NCI-H146 treated with DMSO at 0.1 percent for 48 hours (cell line): ENCODE measurements around the gene SPPL3.
"Not testable (repeated sequence)": the region's sequence is repeated elsewhere in the genome, so short reads cannot be mapped to it uniquely, and the experiment has no call there.

Source experiments
- DNase-seq: peaks from one replicate; lab custom pipeline; 2025; ENCODE audit not compliant: unreplicated experiment; lab: John Stamatoyannopoulos, UW

Gene SPPL3

GRCh38 chr12:120754792-120755191 lies 149.4 kb downstream of the SPPL3 start:
- no peak for DNase-seq

DNA sequence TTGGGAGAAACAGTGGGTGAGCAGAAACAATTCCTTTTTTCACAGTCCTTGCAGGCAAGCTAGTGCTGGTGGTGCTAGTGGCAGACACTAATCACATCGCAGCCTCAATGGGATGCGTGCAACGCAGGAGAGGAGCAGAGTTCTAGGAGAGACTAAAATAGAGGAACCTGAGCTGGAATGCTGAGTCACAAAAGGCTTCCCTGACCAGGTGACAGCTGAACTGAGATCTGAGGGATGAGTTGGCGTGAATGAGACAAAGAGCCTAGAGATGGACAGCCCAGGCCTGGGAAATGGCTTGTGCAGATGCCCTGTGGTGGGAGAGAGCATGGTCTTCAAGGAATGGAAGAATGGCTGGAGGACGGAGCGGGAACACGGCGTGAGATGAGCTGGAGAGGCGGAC lies 152.8 kb downstream of the SPPL3 start:
- DNase-seq: no peak

DNA sequence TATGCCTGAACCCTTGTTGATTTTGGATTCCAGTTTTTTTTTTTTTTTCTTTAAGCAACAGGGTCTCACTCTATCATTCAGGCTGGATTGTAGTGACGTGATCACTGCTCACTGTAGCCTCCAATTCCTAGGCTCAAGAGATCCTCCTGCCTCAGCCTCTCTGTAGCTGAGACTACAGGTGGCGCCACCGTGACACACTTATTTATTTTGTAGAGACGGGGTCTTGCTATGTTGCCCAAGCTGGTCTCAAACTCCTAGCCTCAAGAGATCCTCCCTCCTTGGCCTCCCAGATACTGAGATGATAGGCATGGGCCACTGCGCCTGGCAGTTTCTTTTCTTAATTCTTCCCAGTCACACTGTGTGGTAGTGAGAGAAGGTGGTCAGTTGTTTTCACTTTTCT lies 153.4 kb downstream of the SPPL3 start:
- DNase-seq: no peak

- no peak for DNase-seq
These were observed 154.9 kb downstream of the SPPL3 start for GRCh38 chr12:120749256-120749655.

DNA sequence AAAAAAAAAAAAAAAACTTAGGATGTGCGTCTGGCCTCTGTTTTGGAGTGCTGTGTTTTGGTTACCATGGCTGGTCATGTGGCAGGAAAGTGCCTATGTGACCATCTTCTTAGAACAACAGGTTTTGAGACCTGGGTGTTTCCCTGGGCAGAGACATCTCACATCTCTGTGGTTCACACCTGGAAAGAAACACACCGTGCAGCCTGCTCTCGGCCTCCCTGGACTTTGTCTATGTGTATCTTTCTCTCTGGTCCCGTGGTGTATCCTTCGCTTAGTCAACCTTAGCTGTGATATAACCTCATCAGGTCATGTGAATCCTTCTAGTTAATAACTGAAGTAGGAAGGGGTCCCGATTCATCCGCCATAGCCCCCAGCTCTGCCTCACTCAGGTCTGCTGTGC lies 155.9 kb downstream of the SPPL3 start:
- DNase-seq: no peak

DNA sequence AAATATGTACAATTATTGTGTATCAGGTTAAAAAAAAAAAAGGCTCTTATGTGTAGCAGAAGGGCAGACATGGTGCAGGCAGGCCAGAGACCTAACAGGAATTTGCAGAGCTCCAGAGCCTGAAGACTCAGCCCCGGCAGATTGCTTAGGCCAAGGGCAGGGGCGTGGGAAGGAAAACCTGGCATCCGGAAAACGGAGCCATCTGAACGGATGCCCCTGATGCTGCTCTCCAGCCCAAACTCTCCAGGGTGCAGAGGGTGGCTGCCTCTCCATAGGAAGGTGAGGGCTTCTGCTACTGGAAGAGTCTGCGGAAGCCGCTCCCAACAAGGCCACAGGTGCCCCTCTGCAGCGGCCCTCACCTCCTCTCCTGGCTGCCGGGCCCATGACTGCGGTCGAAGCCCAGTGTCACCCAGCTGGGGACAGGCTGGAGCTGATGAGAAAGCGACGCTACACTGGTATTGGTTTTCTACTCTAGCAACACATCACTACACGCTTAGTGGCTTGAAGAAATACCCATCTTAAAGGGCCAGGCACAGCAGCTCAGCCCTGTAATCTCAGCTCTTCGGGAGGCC lies 159.2 kb downstream of the SPPL3 start:
- DNase-seq: no peak

DNA sequence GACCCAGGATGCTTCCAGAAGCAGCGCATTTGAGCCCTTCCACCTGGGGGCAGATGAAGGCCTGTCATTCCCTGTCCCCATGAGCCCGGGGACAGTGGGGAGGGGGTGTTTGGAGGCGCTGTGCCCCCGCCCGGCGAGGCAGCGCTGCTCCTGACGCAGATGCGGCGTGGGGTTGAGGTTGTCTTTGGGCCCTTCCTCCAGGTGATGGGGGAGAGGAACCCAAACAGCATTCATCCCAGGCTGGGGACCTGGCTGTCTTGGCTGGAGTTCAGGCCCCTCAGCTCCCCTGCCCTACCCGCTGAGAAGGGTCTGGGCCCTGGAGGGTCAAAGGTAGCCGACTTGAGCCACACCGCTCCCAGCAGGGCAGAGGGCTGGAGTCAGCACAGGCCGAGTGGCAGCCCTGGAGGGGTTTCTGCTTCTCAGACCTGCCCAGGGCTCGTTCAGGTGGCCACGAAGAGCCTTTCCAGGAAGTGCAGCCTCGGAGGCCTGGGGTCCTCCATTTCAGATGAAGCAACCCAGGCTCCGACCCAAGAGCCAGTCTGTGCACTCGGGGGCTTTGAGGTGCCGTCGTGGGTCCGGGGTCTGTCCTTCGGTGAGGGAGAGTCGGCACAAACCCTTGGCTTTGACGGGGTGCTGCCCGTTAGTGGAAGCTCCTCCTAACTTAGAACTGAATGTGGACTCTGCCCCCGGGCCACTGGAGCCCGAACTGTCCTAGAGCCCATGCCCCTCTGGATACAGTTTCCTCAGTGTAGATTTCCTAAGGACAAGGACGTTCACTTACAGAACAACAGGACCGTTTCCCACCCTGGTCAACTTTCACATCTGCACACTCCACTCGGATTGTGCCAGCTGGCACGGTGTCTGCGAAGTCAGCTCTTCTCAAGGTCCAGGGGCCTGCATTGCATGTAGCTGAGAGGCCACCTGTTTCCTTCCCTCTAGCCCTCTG lies 162.4 kb downstream of the SPPL3 start:
- no peak for DNase-seq

DNA sequence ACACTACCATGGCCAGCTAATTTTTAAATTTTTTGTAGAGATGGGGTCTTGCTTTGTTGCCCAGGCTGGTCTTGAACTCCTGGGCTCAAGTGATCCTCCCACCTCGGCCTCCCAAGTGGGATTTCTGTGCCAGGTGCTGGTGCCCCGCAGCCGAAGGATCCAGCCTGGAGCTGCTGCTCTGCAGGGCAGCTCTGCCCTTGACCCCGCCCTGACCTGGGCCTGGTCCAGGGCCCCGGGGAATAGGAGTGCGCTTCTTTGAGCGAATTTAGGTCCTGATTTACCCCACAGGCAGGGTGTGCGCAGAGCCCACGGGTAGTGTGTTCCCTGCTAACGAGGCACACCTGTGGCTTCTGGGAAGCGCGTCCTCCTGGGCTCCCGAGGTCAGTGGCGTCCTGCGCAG lies 163.3 kb downstream of the SPPL3 start:
- DNase-seq: no peak

DNA sequence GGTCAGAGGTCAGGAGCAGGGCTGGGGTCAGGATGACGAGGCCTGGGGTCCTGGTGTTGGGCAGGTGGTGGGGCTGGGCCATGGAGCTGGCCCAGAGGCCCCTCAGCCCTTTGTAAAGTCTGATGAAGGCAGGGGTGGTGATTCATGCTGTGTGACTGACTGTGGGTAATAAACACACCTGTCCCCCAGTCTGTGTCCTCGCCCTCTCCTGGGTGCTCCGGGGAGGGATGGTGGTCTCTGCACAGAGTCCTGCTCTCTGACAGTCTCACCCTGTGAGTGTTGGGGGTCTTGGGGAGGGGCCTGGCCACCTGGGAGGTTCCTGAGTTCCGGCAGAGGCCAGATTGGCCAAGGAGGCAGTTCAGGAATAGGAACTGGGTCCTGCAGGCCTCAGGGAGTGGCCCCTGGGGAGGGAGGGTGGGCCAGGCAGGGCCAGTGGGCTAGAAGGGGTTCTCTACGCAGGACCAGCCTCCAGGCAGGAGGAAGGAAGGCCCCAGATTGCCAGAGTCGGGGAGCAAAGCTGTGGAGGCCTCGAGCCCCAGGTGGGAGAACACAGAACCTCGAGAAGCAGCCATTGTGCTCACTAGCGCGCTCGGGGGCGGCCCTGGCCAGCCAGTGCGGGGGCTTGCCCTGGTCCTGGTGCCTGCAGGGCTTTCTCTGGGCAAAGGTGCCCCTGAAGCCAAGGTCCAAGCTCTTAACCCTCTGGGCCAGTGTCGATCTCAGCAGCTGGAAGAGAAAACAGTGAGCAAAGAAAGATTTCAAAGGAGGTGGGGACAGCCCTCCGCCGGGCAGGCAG lies 164.1 kb downstream of the SPPL3 start:
- no peak for DNase-seq

- no peak for DNase-seq
These were observed 165.0 kb downstream of the SPPL3 start for GRCh38 chr12:120739031-120739762.

DNA sequence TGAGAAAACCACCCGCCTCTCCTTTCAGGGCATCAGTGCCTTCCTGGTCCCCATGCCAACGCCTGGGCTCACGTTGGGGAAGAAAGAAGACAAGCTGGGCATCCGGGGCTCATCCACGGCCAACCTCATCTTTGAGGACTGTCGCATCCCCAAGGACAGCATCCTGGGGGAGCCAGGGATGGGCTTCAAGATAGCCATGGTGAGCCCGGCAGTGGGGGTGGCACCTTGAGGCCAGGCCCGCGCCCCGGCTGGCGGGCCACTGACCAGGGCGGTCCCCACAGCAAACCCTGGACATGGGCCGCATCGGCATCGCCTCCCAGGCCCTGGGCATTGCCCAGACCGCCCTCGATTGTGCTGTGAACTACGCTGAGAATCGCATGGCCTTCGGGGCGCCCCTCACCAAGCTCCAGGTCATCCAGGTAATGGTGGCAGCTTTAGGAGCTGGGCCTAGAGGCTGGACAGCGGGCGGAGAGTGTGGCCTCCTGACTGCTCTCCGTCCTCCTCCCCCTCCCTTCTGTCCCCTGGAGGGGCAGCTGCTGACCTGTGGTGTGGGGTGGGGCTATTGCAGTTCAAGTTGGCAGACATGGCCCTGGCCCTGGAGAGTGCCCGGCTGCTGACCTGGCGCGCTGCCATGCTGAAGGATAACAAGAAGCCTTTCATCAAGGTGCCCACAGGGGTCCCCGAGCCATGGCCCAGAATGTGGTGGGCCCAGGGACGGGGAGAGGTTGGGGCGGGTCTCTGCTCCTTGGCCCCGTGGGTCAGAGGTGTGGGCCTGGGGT lies 165.7 kb downstream of the SPPL3 start:
- DNase-seq: no peak

- DNase-seq: no peak
These were observed 166.5 kb downstream of the SPPL3 start for GRCh38 chr12:120737557-120738251.

GRCh38 chr12:120736404-120737331 lies 167.5 kb downstream of the SPPL3 start:
- no peak for DNase-seq

DNA sequence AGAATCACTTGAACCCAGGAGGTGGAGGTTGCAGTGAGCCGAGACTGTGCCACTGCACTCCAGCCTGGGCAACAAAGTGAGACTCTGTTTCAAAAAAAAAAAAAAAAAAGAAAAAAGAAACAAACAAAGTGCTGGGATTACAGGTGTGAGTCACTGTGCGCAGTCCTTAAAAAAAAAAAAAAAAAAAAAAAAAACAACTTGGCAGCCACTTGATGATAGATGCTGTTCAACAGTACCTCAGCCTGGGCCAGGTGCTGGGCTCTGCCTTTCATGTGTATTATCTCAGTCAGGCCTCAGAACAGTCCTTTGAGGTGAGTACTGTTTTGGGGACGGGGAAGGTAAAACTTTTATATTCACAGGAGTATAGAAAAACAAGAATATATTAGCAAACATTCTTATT lies 169.0 kb downstream of the SPPL3 start:
- no peak for DNase-seq

GRCh38 chr12:120734210-120734609 lies 169.9 kb downstream of the SPPL3 start:
- no peak for DNase-seq

DNA sequence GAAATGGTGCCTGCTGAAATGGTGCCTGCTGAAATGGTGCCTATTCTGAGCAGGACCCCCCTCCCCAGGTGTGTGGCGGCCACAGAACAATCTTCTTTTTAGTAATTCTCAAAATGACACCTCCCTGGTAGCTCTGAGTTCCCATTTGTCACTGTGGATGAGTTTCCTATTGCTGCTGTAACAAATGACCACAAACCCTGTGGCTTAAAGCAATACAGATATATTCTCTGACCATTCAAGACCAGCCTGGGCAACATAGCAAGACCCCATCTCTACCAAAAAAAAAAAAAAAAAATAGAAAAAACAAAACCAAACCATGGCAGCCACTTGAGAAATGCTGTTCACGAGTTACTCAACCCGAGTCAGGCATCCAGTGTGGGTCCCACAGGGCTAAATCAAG lies 170.6 kb downstream of the SPPL3 start:
- no peak for DNase-seq

GRCh38 chr12:120732198-120732597 lies 172.0 kb downstream of the SPPL3 start:
- DNase-seq: not testable (repeated sequence)

DNA sequence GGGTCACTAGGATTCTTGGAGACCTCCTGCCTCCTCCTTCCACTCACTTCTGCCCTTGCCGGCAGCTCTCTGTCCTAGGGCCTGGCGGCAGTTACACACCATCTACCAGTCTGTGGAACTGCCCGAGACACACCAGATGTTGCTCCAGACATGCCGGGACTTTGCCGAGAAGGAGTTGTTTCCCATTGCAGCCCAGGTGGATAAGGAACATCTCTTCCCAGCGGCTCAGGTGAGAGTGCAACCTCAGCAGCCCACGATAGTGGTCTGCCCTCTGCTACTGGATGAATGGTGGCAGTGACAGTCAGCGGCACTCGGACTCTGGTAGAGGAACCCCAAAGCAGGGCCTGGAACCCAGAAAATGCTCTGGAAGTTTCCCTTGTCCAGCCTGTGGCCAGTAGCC lies 177.2 kb downstream of the SPPL3 start:
- no peak for DNase-seq

- DNase-seq: no peak
These were observed 177.7 kb downstream of the SPPL3 start for GRCh38 chr12:120726510-120726793.
